Uterus (tissue), 4 donors: ENCODE results near the gene RENBP. TPM values are rescaled to one million over a fixed set of nuclear protein-coding genes. Genes with fewer than 3 reads are reported as not detected.
A peak's percentile ranks its signal among the peaks of the same experiment; 100 is the strongest.

Experiments
- DNase-seq, 2 donors: peaks; one replicate each; pipeline ENCODE4 v3.0.0-alpha.2; 2019 to 2020
- H3K27ac ChIP-seq, 2 donors: fragments of 200-600 bp; sonication (generic); 1 replicate in 1 of 2; 2 replicates in 1 of 2; pipeline ENCODE4 v1.5.1; 2016 to 2018
- H3K27me3 ChIP-seq, 2 donors: fragments of 200-600 bp; sonication (generic); one replicate each; pipeline ENCODE4 v1.5.1; 2018 to 2019; ENCODE audit warnings: control low read depth in 1 of 2
- H3K36me3 ChIP-seq, 2 donors: fragments of 200-600 bp; sonication (generic); one replicate each; pipeline ENCODE4 v1.5.1; 2019; ENCODE audit warnings: control low read depth in 1 of 2
- H3K4me1 ChIP-seq, 2 donors: fragments of 200-600 bp; sonication (generic); one replicate each; pipeline ENCODE4 v1.5.1; 2018 to 2019; ENCODE audit warnings: control low read depth in 1 of 2
- H3K4me3 ChIP-seq, 2 donors: fragments of 200-600 bp; sonication (generic); 1 replicate in 1 of 2; 2 replicates in 1 of 2; pipeline ENCODE4 v1.5.1; 2018 to 2019; ENCODE audit warnings: mild to moderate bottlenecking in 1 of 2
- H3K9me3 ChIP-seq, 2 donors: fragments of 200-600 bp; sonication (generic); one replicate each; pipeline ENCODE4 v1.5.1; 2019; ENCODE audit warnings: control low read depth in 1 of 2
- CTCF ChIP-seq, 4 experiments: fragments of 200-600 bp in 2 of 4; fragments of 450-650 bp in 2 of 4; sonication (generic) in 2 of 4; IDR thresholded peaks; one replicate each; pipeline ENCODE4 v1.5.1; 2016 to 2019; ENCODE audit warnings: antibody characterized with exemption in 4 of 4, mild to moderate bottlenecking in 2 of 4, moderate library complexity in 1 of 4
- POLR2A ChIP-seq, 2 donors: fragments of 450-650 bp; IDR thresholded peaks; one replicate each; pipeline ENCODE4 v1.6.1; 2016; ENCODE audit warnings: antibody characterized with exemption in 2 of 2, mild to moderate bottlenecking in 1 of 2, moderate library complexity in 1 of 2
- intact Hi-C: fragments of 100-400 bp; cut with DNase I; formaldehyde crosslinking; loops from one replicate; pipeline ENCODE4 v1.15.1; 2023; ENCODE audit warnings: low total_unique reads
- total RNA-seq, 4 donors: library from RNA; depleted of rRNA in 3 of 4; stranded (reverse); fragments of >200 nt in 3 of 4; gene quantifications; one replicate each; pipeline versions ENCODE4 v1.1.0 to v1.2.4, GENCODE V29; 2014 to 2023
- donor health status: DM: yes; HTN: yes; CAD: no.

Gene RENBP
- total RNA-seq, 4 donors from 2014 or later = 0.77 to 5.9 (median 2.6) TPM

GRCh38 chrX:153922932-153923857 lies 21.2 kb downstream of the RENBP start:
- H3K4me3 ChIP-seq = no peak overlapping the region
- H3K36me3 ChIP-seq = no peaks in the 10 kb centered on the region
- H3K27me3 ChIP-seq = no peaks in the 10 kb centered on the region
- intact Hi-C loops = no loop called here
- TF ChIP-seq CTCF (IDR thresholded peaks at IDR 0.05) (peak; percentile 29 to 54 (median 34)), POLR2A (IDR thresholded peaks at IDR 0.05) (no peak)
- peaks cover 3 to 9% of the 10 kb centered on the region in 2 donors for H3K4me1 ChIP-seq
- peak; percentile 82 to 89 for DNase-seq
- no peaks in the 10 kb centered on the region for H3K9me3 ChIP-seq
- H3K27ac ChIP-seq = no peak overlapping the region

DNA sequence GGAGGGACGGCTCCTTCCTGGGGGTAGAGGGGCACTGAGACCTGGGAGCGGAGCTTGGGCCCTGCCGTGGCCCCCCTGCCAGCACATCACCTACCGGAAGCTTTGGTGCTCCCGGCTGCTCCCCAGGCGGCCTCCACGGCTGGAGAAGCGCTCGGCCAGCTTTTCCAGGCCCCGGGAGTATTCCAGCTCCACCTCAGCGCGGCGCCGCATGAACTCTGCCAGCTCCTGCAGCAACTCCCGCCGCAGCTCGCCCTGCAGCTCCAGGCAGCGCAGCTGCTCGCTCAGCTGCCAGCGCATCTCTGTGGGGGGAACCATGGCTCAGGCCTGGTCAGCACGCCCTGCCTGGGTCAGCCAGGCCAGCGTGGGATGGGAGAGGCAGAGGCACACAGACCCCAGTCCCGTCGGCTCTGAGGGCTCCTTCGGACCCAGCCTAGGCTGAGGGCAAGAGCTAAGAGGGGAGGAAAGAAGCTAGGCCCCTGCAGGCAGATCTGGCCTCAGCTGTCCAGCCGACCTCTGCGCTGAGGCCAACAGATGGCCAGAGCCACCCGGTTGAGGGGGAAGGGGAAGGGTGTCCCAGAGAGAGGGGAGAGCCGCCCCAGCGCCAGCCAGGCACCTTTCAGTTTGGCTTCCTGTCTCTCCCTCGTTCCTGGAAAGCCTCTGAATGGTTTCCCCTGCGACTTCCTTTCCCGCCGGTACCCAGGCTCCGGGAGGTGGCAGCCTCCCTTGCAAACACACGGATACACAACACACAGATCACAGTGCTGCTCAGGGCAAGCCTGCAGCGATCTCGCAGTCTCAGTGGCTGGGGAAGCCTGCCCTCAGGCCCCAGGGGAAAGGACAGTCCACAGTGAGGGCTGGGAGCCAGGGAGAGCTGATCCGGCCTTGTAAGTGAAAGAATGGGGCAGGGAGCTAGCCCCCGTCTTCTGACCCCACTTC lies 22.7 kb downstream of the RENBP start:
- intact Hi-C loops = no loop called here
- Histone ChIP-seq H3K27ac (peak overlapping the region; percentile 33 to 70), H3K4me1 (peaks cover under 1 to 4% of the 10 kb centered on the region in 2 donors), H3K4me3 (peak overlapping the region in 1 of 2 donors; percentile 7), H3K9me3 (no peaks in the 10 kb centered on the region), H3K36me3 (no peaks in the 10 kb centered on the region), H3K27me3 (no peaks in the 10 kb centered on the region)
- DNase-seq = peak in 1 of 2 donors; percentile 48
- no peak for TF ChIP-seq POLR2A (IDR thresholded peaks at IDR 0.05)
- TF ChIP-seq CTCF (IDR thresholded peaks at IDR 0.05) = no peak

DNA sequence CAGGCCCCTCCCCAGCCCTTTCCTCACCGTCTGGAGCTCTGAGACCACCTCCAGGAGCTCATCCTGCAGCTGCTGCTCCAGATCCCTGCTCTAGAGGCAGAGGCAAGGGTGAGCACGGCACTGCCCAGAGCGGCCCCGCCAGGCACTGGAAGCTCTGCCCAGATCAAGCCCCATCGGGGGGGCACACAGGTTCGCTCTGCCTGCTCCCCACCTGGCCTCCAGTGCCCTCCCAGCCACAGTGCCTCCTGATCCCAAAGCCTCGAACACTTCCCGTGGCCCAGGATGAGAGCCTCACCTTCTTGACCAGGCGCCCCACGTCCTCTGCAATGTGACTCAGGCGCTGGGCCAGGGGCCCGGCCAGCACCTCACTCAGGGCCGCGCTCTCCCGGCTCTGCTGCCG lies 23.4 kb downstream of the RENBP start:
- peak overlapping the region; percentile 33 to 70 for H3K27ac ChIP-seq
- TF ChIP-seq CTCF (IDR thresholded peaks at IDR 0.05) (no peak), POLR2A (IDR thresholded peaks at IDR 0.05) (no peak)
- no peaks in the 10 kb centered on the region for H3K9me3 ChIP-seq
- no peaks in the 10 kb centered on the region for H3K27me3 ChIP-seq
- H3K4me3 ChIP-seq = no peak overlapping the region
- intact Hi-C loops = no loop called here
- H3K4me1 ChIP-seq = peaks cover 0 to 4% of the 10 kb centered on the region in 2 donors
- DNase-seq = no peak
- no peaks in the 10 kb centered on the region for H3K36me3 ChIP-seq

DNA sequence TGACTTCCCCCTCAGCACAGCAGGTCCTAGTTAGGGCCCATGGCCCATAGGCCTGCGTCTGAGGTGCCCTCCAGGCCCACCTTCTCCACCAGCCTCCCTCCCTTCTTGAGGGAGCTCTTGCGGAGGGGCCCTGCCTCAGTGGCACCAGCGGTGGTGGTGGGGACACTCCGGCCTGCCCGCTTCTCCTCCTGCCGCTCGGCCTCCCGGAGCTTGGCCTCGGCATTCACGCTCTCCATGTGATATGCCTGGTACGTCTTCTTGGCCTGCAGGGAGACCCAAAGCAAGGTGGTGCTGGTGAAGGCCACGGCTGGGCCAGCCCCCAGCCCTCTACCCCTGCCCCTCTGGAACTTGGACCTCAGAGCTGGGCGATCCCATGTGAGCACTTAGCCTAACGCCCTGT lies 23.9 kb downstream of the RENBP start:
- no peak for DNase-seq
- Histone ChIP-seq H3K4me3 (no peak overlapping the region), H3K4me1 (peaks cover 0 to 4% of the 10 kb centered on the region in 2 donors), H3K27me3 (no peaks in the 10 kb centered on the region), H3K9me3 (no peaks in the 10 kb centered on the region), H3K36me3 (no peaks in the 10 kb centered on the region), H3K27ac (no peak overlapping the region)
- intact Hi-C loops = no loop called here
- no peak for TF ChIP-seq CTCF (IDR thresholded peaks at IDR 0.05)
- no peak for TF ChIP-seq POLR2A (IDR thresholded peaks at IDR 0.05)
